ENCODE measurements around the gene MAP3K13.
"Not testable (repeated sequence)": the region's sequence is repeated elsewhere in the genome, so short reads cannot be mapped to it uniquely, and the experiment has no call there.

The MAP3K13 gene

GRCh38 chr3:185341616-185342458 is 21.1 kb upstream of the MAP3K13 start:
- DNase-seq, result no peak

- DNase-seq, result no peak
Measured at GRCh38 chr3:185342459-185343174, 20.3 kb upstream of the MAP3K13 start.

GRCh38 chr3:185347399-185347798 is 15.5 kb upstream of the MAP3K13 start:
- DNase-seq, result no peak

- no peak for DNase-seq
Measured at GRCh38 chr3:185350841-185351240, 12.1 kb upstream of the MAP3K13 start.

GRCh38 chr3:185351396-185351795 is 11.5 kb upstream of the MAP3K13 start:
- no peak for DNase-seq

GRCh38 chr3:185353225-185353624 is 9.7 kb upstream of the MAP3K13 start:
- no peak for DNase-seq

- peak; percentile 64 for DNase-seq
Measured at GRCh38 chr3:185353823-185354614, 8.9 kb upstream of the MAP3K13 start.

- no peak for DNase-seq
Measured at GRCh38 chr3:185356499-185356898, 6.4 kb upstream of the MAP3K13 start.

GRCh38 chr3:185361920-185362319 is 1.0 kb upstream of the MAP3K13 start:
- no peak for DNase-seq

GRCh38 chr3:185363662-185364203 is 797 bp downstream of the MAP3K13 start:
- DNase-seq, result no peak

- no peak for DNase-seq
Measured at GRCh38 chr3:185365291-185366073, 2.5 kb downstream of the MAP3K13 start.

GRCh38 chr3:185366074-185366335 is 3.1 kb downstream of the MAP3K13 start:
- no peak for DNase-seq

GRCh38 chr3:185366913-185367312 is 4.0 kb downstream of the MAP3K13 start:
- no peak for DNase-seq

- DNase-seq, result not testable (repeated sequence)
Measured at GRCh38 chr3:185370349-185370748, 7.4 kb downstream of the MAP3K13 start.

- DNase-seq, result no peak
Measured at GRCh38 chr3:185371306-185372074, 8.6 kb downstream of the MAP3K13 start.

- DNase-seq, result no peak
Measured at GRCh38 chr3:185381320-185382058, 18.6 kb downstream of the MAP3K13 start.

GRCh38 chr3:185382154-185382553 is 19.2 kb downstream of the MAP3K13 start:
- DNase-seq, result no peak

- DNase-seq, result not testable (repeated sequence)
Measured at GRCh38 chr3:185386515-185386914, 23.6 kb downstream of the MAP3K13 start.

- DNase-seq, result no peak
Measured at GRCh38 chr3:185387646-185388045, 24.7 kb downstream of the MAP3K13 start.

- DNase-seq, result no peak
Measured at GRCh38 chr3:185393055-185393454, 30.1 kb downstream of the MAP3K13 start.

- DNase-seq, result no peak
Measured at GRCh38 chr3:185397676-185398075, 34.7 kb downstream of the MAP3K13 start.
